ENCODE measurements around the gene FIGLA. TPM values are rescaled to one million over a fixed set of nuclear protein-coding genes. Genes with fewer than 3 reads are reported as not detected.
"Not testable (repeated sequence)": the region's sequence is repeated elsewhere in the genome, so short reads cannot be mapped to it uniquely, and the experiment has no call there.

The FIGLA gene
- total and polyA plus RNA-seq, 2 donors = 0.11 TPM; not detected in 1

DNA sequence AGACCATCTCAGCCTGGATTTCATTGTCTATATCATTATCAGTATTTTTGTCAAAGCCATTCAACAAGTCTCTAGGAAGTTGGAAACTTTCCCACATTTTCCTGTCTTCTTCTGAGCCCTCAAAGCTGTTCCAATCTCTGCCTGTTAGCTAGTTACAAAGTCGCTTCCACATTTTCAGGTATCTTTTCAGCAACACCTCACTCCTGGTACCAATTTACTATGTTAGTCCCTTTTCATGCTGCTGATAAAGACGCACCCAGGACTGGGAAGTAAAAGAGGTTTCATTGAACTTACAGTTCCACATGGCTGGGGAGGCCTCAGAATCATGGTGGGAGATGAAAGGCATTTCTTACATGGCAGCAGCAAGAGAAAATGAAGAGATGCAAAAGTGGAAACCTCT lies 9.3 kb upstream of the FIGLA start:
- Histone ChIP-seq H3K4me3 (ENCODE audit: low read length in 2 of 2) (no peak overlapping the region), H3K4me1 (ENCODE audit: control insufficient read depth in 2 of 2, insufficient read depth in 2 of 2, low read length in 2 of 2) (no peaks in the 10 kb centered on the region), H3K36me3 (ENCODE audit: control insufficient read depth in 2 of 2, insufficient read depth in 2 of 2, low read length in 1 of 2) (no peaks in the 10 kb centered on the region), H3K9me3 (ENCODE audit: control insufficient read depth in 2 of 2, insufficient read depth in 1 of 2, low read length in 1 of 2) (no peaks in the 10 kb centered on the region), H3K27me3 (ENCODE audit: control insufficient read depth in 2 of 2, insufficient read depth in 1 of 2, low read length in 1 of 2) (peaks cover 0 to 25% of the 10 kb centered on the region in 2 donors), H3K27ac (ENCODE audit: low read depth in 1 of 2, low read length in 1 of 2) (no peak overlapping the region)
- no peak for DNase-seq (ENCODE audit: low read depth in 6 of 9, low spot score in 9 of 9)
- 95% methylated on average over 2 of the region's 2 CpGs for WGBS

DNA sequence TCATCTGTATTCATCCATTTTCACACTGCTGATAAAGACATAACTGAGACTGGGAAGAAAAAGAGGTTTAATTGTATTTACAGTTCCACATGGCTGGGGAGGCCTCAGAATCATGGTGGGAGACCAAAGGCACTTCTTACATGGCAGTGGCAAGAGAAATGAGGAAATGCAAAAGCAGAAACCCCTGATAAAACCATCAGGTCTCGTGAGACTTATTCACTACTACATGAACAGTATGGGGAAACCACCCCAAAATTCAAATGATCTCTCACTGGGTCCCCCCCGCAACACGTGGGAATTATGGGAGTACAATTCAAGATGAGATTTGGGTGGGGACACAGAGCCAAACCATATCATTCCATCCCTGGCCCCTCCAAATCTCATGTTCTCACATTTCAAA lies 7.6 kb upstream of the FIGLA start:
- not testable (repeated sequence) for H3K36me3 ChIP-seq (ENCODE audit: control insufficient read depth in 2 of 2, insufficient read depth in 2 of 2, low read length in 1 of 2); H3K27ac ChIP-seq (ENCODE audit: low read depth in 1 of 2, low read length in 1 of 2); H3K4me1 ChIP-seq (ENCODE audit: control insufficient read depth in 2 of 2, insufficient read depth in 2 of 2, low read length in 2 of 2); DNase-seq (ENCODE audit: low read depth in 6 of 9, low spot score in 9 of 9); H3K4me3 ChIP-seq (ENCODE audit: low read length in 2 of 2); H3K9me3 ChIP-seq (ENCODE audit: control insufficient read depth in 2 of 2, insufficient read depth in 1 of 2, low read length in 1 of 2)
- WGBS = 91% methylated on average over 3 of the region's 3 CpGs
- peaks cover 3 to 38% of the 10 kb centered on the region in 2 donors for H3K27me3 ChIP-seq (ENCODE audit: control insufficient read depth in 2 of 2, insufficient read depth in 1 of 2, low read length in 1 of 2)

DNA sequence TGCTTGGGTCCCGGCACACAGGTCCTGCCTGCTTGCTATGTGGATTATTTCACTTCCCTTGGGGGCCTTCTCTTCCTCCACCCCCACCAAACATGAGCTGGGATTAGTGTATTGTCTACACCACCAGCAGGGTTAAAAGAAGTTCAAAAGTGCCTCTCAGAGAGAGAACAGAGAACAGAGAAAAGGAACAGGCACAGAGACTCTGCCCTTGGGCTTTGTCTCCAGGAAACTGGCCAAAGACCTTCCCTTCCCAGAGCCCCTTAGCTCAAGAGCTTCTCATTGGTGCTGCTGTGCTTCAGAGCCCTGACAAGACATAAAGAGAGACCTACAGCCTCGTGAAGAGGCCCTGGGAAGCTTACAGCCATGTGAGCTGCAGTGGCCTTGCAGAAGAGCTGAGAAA lies 7.1 kb upstream of the FIGLA start:
- no peak overlapping the region for H3K27ac ChIP-seq (ENCODE audit: low read depth in 1 of 2, low read length in 1 of 2)
- H3K4me1 ChIP-seq (ENCODE audit: control insufficient read depth in 2 of 2, insufficient read depth in 2 of 2, low read length in 2 of 2) = no peaks in the 10 kb centered on the region
- H3K9me3 ChIP-seq (ENCODE audit: control insufficient read depth in 2 of 2, insufficient read depth in 1 of 2, low read length in 1 of 2) = no peaks in the 10 kb centered on the region
- H3K36me3 ChIP-seq (ENCODE audit: control insufficient read depth in 2 of 2, insufficient read depth in 2 of 2, low read length in 1 of 2) = no peaks in the 10 kb centered on the region
- 75% methylated on average over 2 of the region's 2 CpGs for WGBS
- H3K4me3 ChIP-seq (ENCODE audit: low read length in 2 of 2) = no peak overlapping the region
- DNase-seq (ENCODE audit: low read depth in 6 of 9, low spot score in 9 of 9) = no peak
- H3K27me3 ChIP-seq (ENCODE audit: control insufficient read depth in 2 of 2, insufficient read depth in 1 of 2, low read length in 1 of 2) = peaks cover 3 to 38% of the 10 kb centered on the region in 2 donors

DNA sequence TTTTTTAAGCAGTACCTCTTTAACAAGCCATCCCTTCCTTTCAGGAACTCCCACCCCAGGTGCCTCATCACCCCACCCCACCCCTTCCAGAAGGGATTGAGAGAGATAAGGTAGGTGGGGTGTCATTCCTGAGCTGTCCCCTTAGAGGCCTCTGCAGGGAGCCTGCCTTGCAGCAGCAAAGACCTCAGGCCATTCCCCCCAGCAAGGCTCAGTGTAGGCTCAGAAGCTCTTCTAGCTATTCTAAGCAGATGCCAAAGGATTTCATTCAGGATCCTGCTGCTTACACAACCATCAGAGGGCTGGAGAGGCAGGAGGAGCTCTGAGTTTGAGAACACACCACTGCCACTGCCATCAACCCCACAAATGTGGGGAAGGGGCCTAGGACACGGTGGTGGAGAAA lies 5.8 kb upstream of the FIGLA start:
- no peak for DNase-seq (ENCODE audit: low read depth in 6 of 9, low spot score in 9 of 9)
- no peaks in the 10 kb centered on the region for H3K4me1 ChIP-seq (ENCODE audit: control insufficient read depth in 2 of 2, insufficient read depth in 2 of 2, low read length in 2 of 2)
- peaks cover 13 to 44% of the 10 kb centered on the region in 2 donors for H3K27me3 ChIP-seq (ENCODE audit: control insufficient read depth in 2 of 2, insufficient read depth in 1 of 2, low read length in 1 of 2)
- WGBS = 90% methylated on average over 1 of the region's 1 CpG
- H3K9me3 ChIP-seq (ENCODE audit: control insufficient read depth in 2 of 2, insufficient read depth in 1 of 2, low read length in 1 of 2) = no peaks in the 10 kb centered on the region
- H3K27ac ChIP-seq (ENCODE audit: low read depth in 1 of 2, low read length in 1 of 2) = no peak overlapping the region
- no peaks in the 10 kb centered on the region for H3K36me3 ChIP-seq (ENCODE audit: control insufficient read depth in 2 of 2, insufficient read depth in 2 of 2, low read length in 1 of 2)
- no peak overlapping the region for H3K4me3 ChIP-seq (ENCODE audit: low read length in 2 of 2)

DNA sequence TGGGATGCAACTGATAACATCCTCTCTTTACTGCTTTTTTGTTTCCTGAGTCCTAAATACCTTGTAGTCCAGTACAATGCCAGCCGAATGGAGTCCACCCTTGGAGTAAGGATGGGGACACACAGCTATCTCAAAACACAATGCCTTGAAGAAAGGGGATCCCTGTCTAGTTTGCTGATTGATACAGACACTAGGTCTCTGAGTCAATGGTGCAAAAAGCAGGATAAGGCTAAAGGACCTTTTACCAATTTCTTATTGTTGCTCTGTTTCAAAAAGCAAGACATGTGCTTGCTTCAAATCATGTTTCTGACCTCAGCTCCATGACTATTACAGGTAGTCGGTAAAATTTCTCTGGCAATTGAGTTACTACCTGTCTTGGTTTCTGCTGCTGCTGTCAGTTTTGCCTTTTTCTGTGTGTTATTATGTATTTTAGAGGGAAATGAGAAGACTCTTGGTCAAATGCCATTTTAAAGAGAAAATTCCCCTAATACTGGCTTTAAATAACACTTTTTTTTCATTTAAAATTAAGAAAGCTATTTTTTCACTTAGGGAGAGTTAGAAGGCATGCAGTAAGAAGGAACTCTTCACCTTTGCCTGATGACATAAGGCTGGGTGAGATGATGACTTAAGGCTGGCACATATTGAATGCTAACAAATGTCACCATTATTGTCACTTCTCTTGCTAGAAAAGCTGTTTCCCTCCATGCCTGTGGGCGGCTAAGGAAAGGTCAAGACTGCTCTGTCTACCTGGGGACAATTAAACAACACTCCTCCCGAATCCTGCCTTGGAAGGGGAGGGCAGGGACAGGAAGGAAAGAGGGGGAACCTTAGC lies 4.9 kb upstream of the FIGLA start:
- WGBS = 91% methylated on average over 4 of the region's 4 CpGs
- no peaks in the 10 kb centered on the region for H3K36me3 ChIP-seq (ENCODE audit: control insufficient read depth in 2 of 2, insufficient read depth in 2 of 2, low read length in 1 of 2)
- H3K9me3 ChIP-seq (ENCODE audit: control insufficient read depth in 2 of 2, insufficient read depth in 1 of 2, low read length in 1 of 2) = no peaks in the 10 kb centered on the region
- no peaks in the 10 kb centered on the region for H3K4me1 ChIP-seq (ENCODE audit: control insufficient read depth in 2 of 2, insufficient read depth in 2 of 2, low read length in 2 of 2)
- no peak overlapping the region for H3K4me3 ChIP-seq (ENCODE audit: low read length in 2 of 2)
- H3K27ac ChIP-seq (ENCODE audit: low read depth in 1 of 2, low read length in 1 of 2) = no peak overlapping the region
- DNase-seq (ENCODE audit: low read depth in 6 of 9, low spot score in 9 of 9) = no peak
- peaks cover 20 to 49% of the 10 kb centered on the region in 2 donors for H3K27me3 ChIP-seq (ENCODE audit: control insufficient read depth in 2 of 2, insufficient read depth in 1 of 2, low read length in 1 of 2)

DNA sequence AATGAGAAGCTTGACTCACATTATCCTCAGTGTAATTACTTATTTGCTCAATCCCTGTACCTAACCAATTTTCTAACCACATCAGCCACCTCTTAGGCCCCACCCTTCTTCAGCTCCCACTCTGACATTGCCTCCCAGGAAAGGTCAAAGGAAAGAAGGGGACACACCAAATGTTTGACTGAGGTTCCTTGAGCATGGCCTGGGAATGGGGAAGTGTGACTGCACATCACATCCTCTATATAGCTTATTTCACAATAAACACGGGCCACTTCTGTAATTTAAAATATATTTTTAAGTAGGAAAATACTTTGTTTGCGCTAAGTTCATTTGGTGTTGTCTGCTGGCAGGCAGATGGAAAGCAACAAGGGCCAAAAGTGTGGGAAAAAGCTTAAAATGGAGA lies 3.0 kb upstream of the FIGLA start:
- Histone ChIP-seq H3K4me3 (ENCODE audit: low read length in 2 of 2) (no peak overlapping the region), H3K27me3 (ENCODE audit: control insufficient read depth in 2 of 2, insufficient read depth in 1 of 2, low read length in 1 of 2) (peaks cover 34 to 67% of the 10 kb centered on the region in 2 donors), H3K4me1 (ENCODE audit: control insufficient read depth in 2 of 2, insufficient read depth in 2 of 2, low read length in 2 of 2) (peaks cover 0 to 5% of the 10 kb centered on the region in 2 donors), H3K36me3 (ENCODE audit: control insufficient read depth in 2 of 2, insufficient read depth in 2 of 2, low read length in 1 of 2) (no peaks in the 10 kb centered on the region), H3K9me3 (ENCODE audit: control insufficient read depth in 2 of 2, insufficient read depth in 1 of 2, low read length in 1 of 2) (no peaks in the 10 kb centered on the region), H3K27ac (ENCODE audit: low read depth in 1 of 2, low read length in 1 of 2) (no peak overlapping the region)
- DNase-seq (ENCODE audit: low read depth in 6 of 9, low spot score in 9 of 9) = no peak
- 51% methylated on average over 2 of the region's 2 CpGs for WGBS

DNA sequence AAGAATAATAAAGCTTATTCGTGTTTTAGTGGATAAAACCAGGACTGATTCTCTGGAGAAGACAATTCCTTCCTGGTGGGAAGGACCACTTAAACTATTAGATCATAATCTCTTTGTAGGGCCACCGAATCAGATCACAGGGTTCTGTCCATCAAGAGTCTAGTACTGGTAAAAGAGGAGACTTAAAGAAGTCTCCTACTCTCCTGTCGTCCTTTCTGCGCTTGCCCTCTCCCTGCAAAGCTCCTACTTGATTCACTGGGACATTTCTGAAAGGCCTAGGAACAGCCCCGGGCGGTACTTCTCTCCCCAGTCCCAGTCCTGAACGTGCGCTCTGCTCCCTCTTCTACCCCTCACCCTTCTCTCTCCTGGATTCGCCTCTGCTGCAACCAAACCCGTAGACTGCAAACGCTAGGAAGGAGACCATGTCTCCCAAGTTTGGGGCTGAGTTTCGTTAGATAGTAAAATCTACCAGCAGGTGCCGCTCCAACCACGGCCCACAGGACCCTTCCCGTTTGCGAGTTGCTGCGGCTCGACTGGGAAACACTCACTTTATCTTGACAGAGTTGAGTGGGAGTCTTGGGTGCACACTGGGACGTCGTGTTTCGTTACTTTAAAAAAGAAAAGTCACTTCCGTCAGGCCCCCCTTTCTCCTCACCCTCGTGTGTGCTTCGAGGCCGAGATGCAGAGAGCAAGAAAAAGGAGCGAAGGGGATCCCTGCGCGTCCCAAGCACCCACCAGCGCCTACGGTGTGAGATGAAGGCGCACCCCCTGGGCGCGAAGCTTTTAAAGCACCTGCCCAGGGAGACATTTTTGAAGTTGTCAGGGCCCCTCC lies 923 bp downstream of the FIGLA start:
- peak in 6 of 9 donors; percentile 19 to 62 (median 30) for DNase-seq (ENCODE audit: low read depth in 6 of 9, low spot score in 9 of 9)
- no peak overlapping the region for H3K4me3 ChIP-seq (ENCODE audit: low read length in 2 of 2)
- H3K27me3 ChIP-seq (ENCODE audit: control insufficient read depth in 2 of 2, insufficient read depth in 1 of 2, low read length in 1 of 2) = peaks cover 45 to 78% of the 10 kb centered on the region in 2 donors

DNA sequence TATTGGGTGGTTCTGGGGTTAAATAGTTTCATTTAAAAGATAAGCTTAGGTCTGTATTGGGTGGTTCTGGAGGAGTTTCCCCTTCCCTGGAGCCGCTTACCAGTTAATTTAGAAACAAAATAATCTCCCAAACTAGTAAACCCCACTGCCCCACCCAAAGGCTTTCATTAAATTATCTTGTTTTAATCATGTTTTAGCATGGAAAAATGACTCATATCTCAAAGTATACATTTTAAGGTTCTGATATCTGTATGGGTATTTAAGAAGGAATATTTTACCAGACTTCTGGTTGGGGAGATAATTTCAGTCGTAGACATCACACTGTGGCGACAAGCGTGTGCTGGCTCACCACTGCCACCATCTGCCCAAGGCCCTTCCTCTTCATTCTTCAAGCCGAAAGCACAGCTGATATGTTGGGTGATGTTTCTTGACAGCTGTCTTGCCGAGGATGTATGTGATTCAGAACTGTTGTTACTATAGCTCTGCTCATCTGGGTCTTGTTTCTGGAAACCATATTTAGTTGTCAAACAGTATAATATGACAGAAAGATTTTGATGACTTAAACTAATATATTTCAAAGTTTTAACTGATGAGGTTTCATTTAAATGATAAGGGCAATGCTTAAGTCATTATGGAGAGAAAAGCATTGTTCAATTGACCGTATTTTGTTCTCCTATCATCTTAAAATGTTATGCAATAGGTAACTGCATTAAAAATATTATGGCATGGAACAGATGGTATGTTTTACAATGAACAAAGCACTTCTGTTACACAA lies 5.1 kb downstream of the FIGLA start:
- Histone ChIP-seq H3K27ac (ENCODE audit: low read depth in 1 of 2, low read length in 1 of 2) (no peak overlapping the region), H3K36me3 (ENCODE audit: control insufficient read depth in 2 of 2, insufficient read depth in 2 of 2, low read length in 1 of 2) (no peaks in the 10 kb centered on the region), H3K4me3 (ENCODE audit: low read length in 2 of 2) (no peak overlapping the region), H3K27me3 (ENCODE audit: control insufficient read depth in 2 of 2, insufficient read depth in 1 of 2, low read length in 1 of 2) (peaks cover 24 to 48% of the 10 kb centered on the region in 2 donors), H3K9me3 (ENCODE audit: control insufficient read depth in 2 of 2, insufficient read depth in 1 of 2, low read length in 1 of 2) (no peaks in the 10 kb centered on the region), H3K4me1 (ENCODE audit: control insufficient read depth in 2 of 2, insufficient read depth in 2 of 2, low read length in 2 of 2) (peaks cover 0 to 5% of the 10 kb centered on the region in 2 donors)
- DNase-seq (ENCODE audit: low read depth in 6 of 9, low spot score in 9 of 9) = peak in 2 of 9 donors; percentile 12 to 46
- 25% methylated on average over 7 of the region's 7 CpGs for WGBS

More for the DNA sequence above, 923 bp downstream of the FIGLA start:
- Histone ChIP-seq H3K4me1 (ENCODE audit: control insufficient read depth in 2 of 2, insufficient read depth in 2 of 2, low read length in 2 of 2) (peaks cover 0 to 5% of the 10 kb centered on the region in 2 donors), H3K9me3 (ENCODE audit: control insufficient read depth in 2 of 2, insufficient read depth in 1 of 2, low read length in 1 of 2) (no peaks in the 10 kb centered on the region), H3K36me3 (ENCODE audit: control insufficient read depth in 2 of 2, insufficient read depth in 2 of 2, low read length in 1 of 2) (no peaks in the 10 kb centered on the region), H3K27ac (ENCODE audit: low read depth in 1 of 2, low read length in 1 of 2) (no peak overlapping the region)
- WGBS = 7% methylated on average over 33 of the region's 33 CpGs

All from thymus (tissue), 11 donors.